ENCODE results near the gene PAGE1.
"Not testable (repeated sequence)": the region's sequence is repeated elsewhere in the genome, so short reads cannot be mapped to it uniquely, and the experiment has no call there.

The PAGE1 gene

DNA sequence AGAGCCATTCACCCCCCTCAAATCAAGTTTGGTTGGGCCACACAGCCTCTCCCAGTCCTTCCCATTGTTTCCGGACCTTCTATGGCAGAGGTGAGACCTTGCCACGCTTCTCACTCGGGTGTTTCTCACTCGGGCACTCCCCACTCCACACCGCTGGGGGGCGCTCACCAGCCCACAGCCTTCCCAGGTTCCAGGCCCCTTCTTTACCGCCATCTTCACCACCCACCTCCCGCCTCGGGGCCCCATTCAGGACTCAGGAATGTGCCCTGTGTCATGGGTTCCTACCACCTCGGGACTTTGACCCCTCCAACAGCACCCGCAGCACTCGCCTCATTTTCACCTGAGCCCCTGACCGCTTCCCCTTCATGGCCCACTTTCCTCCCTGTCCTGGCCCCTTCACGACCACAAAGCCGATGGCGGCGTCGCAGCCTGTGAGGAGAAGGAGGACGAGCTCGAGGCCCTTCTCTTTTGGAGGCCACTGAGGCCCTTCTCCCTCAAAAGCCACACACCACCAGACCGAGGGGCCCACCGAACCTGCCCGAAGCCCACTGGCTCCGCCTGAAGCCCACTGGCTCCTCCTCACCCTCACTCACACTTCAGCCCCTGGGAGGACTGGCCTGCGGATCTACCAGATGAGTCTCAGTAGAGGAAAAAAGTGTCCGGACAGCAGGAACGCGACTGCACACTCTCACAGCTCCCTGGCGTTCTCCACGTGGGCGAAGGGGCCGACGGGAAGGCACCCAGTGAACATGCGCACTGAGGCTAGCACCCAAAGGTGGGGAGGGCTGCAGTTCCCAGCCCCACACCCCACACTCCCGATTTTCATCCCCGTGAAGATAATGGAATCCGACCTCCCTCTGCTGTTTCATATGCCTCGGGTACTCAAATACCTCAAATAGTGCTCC, at the start of gene PAGE1:
Gene PAGE1, minus strand, starts transcription at position 709 of the 905 bp plus-strand sequence. CDS start 1,214 bp downstream, outside the sequence.
- DNase-seq: no peak

- not testable (repeated sequence) for DNase-seq
Measured at GRCh38 chrX:49741501-49741900, 45.7 kb upstream of the PAGE1 start.

- no peak for DNase-seq
Measured at GRCh38 chrX:49727847-49728246, 32.1 kb upstream of the PAGE1 start.

- DNase-seq: no peak
Measured at GRCh38 chrX:49726966-49727365, 31.2 kb upstream of the PAGE1 start.

- DNase-seq: no peak
Measured at GRCh38 chrX:49725923-49726904, 30.4 kb upstream of the PAGE1 start.

DNA sequence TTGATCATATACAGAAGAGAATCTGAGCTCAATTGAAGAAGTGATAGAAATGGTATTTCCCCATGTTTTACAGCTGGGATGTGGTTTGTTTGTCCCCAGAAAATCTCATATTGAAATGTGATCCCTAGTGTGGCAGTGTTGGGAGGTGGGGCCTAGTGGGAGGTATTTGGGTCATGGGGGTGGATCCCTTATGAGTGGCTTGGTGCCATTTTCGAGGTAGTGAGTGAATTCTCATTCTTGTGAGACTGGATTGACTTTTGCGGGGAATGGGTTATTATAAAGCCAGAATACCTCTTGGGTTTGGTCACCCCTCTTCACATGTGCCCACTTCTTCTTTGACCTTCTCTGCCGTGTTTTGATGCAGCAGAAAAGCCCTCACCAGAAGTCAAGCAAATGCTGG, 29.6 kb upstream of the PAGE1 start:
- DNase-seq: no peak

- not testable (repeated sequence) for DNase-seq
Measured at GRCh38 chrX:49720106-49720505, 24.3 kb upstream of the PAGE1 start.

- no peak for DNase-seq
Measured at GRCh38 chrX:49712577-49712976, 16.8 kb upstream of the PAGE1 start.

DNA sequence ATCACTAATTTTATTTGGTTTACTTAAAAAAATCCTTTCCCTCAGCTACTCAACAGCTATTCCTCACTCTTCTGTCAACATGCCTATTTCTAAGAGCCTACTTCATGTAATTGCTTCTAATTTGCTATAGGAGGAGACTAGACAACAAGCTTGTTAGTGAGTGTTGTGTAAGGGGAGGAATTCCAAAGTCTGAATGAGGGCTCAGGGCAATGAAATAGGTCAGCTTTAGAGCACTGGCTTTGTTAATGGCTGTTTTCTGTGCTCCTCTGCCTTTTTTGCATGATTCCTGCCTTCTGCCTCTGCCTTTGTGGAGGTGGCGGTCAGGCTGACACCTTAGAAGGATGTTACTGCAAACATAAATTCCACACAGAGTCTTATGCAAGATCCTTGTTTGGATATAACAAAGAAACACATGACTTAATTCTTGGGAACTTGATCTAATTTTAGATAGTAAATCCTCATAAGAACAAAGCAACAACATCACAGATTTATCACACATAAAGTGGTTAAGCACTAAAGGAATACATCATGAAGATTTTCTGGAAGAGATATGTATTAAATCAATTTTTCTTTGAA, 15.0 kb upstream of the PAGE1 start:
- DNase-seq: no peak

DNA sequence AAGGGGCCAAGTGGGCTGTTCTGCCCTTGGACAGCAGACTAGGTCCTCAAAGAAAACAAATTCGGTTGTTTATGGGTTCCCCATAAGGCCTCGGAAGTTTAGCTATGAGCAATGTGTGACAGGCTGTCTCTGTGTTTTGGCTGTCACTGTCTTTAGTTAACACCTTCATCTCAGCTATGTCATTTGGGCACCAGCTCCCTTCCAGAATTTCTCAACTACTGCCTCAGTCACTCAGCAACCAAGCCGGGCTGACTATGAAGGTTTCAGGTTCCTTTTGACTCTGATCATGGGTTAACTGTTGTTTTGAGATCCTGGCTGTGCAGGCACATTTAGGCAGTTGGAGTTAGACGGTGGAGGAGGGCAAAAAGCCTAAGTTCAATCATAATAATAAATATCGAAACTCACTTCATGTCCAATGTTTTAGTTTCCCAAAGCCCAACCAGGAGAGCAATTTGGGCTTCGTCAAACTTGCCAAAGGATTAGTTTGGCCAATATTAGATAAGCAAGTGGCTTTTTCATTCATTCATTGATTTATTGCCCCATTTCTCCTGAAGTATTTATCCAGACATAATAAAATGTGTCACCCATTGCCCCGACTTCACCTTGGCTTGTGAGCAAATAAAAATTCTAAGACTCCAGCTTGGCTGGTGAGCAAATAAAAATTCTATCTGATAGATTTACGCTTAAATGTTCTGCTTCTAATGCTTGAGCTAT, 9.1 kb upstream of the PAGE1 start:
- DNase-seq: no peak

DNA sequence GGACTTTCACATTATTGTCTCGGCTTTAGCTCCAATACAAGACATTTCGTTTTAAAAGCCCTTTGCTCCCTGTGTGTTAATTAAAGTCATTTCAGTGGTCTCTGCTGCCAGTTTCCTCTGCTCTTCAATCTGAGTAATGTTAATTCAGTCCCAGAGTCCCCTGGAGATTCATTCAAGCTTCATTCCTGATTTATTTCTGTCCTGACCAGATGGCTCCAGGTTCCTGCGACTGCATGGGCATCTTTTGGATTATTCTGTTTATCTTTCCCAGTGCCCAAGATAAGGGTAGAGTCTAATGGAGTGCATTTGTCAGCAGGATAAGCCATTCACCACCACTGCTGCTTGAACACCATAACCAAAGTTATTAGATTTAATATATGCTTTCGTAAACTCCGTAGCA, 6.1 kb upstream of the PAGE1 start:
- no peak for DNase-seq

DNA sequence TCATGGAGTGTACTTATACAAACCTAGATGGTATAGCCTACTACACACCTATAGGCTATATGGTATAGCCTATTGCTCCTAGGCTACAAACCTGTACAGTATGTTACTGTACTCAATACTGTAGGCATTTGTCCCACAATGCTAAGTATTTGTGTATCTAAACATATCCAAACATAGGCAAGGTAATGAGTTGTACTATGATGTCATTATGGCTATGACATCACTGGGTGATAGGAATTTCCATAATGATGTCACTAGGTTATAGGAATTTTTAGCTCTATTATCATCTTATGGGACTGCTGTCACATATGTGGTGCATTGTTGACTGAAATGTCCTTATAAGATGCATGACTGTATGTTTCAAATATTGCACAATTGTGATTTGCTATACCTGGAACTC, 5.5 kb upstream of the PAGE1 start:
- no peak for DNase-seq

DNA sequence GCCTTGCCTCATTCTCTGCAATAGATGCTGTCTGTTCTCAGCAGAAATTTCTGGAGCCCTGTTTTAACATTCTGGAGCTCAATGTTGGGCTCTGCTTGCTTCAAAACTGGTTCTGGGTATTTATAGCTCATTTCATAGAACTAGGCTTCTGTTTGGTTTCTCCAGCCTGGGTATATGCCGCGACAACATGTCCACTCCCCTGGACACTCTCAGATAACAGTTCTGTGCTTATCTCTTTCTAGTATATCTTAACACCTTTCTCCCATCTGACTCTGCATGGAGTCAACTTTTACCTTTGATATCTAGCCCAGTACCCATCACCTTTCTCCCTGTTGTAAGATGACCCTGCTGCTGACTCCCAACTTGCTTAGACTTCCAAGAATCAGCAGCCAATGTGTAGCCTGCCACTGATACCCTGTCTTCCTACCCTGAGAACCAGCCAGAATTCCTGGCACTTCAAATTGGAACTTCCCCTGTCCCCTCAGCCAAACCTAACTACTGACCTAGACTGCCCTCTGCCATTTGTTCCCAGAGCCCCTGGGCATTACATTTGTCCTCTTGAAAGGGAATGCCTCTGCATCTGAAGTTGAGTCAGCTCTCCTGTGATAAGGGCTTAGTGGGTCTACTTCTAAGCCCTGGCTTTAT, 20.6 kb downstream of the PAGE1 start:
- DNase-seq: no peak

GRCh38 chrX:49673394-49673793, 22.4 kb downstream of the PAGE1 start:
- DNase-seq: no peak

- no peak for DNase-seq
Measured at GRCh38 chrX:49664824-49665223, 31.0 kb downstream of the PAGE1 start.

- DNase-seq: no peak
Measured at GRCh38 chrX:49661881-49662280, 33.9 kb downstream of the PAGE1 start.

GRCh38 chrX:49659771-49660170, 36.0 kb downstream of the PAGE1 start:
- DNase-seq: no peak

- no peak for DNase-seq
Measured at GRCh38 chrX:49656533-49656932, 39.3 kb downstream of the PAGE1 start.

- no peak for DNase-seq
Measured at GRCh38 chrX:49644991-49645637, 50.7 kb downstream of the PAGE1 start.
